Parathyroid adenoma (tissue), 2 donors: Measurements from ENCODE around the gene KCNIP3.

ENCODE experiments used
- H2AFZ ChIP-seq: fragments of 300-600 bp; sonication (generic); one replicate; pipeline ENCODE4 v1.7.0; 2017; ENCODE audit warnings: antibody characterized with exemption, mild to moderate bottlenecking
- H3K27ac ChIP-seq: fragments of 300-600 bp; sonication (generic); one replicate; pipeline ENCODE4 v1.7.0; 2017
- H3K27me3 ChIP-seq: fragments of 300-600 bp; sonication (generic); one replicate; pipeline ENCODE4 v1.7.0; 2017; ENCODE audit warnings: low read length; ENCODE audit not compliant: control insufficient read depth, insufficient read depth
- H3K36me3 ChIP-seq: fragments of 300-600 bp; sonication (generic); one replicate; pipeline ENCODE4 v1.7.0; 2017; ENCODE audit warnings: low read length; ENCODE audit not compliant: control insufficient read depth, insufficient read depth
- H3K4me1 ChIP-seq: fragments of 300-600 bp; sonication (generic); one replicate; pipeline ENCODE4 v1.7.0; 2017; ENCODE audit warnings: control low read depth
- H3K4me2 ChIP-seq: fragments of 300-600 bp; sonication (generic); one replicate; pipeline ENCODE4 v1.7.0; 2017; ENCODE audit warnings: low read length
- H3K4me3 ChIP-seq: fragments of 300-600 bp; sonication (generic); one replicate; pipeline ENCODE4 v1.7.0; 2017; ENCODE audit warnings: low read depth, low read length
- H3K79me2 ChIP-seq: fragments of 300-600 bp; sonication (generic); one replicate; pipeline ENCODE4 v1.7.0; 2017; ENCODE audit warnings: control low read depth
- H3K9ac ChIP-seq: fragments of 300-600 bp; sonication (generic); one replicate; pipeline ENCODE4 v1.7.0; 2017; ENCODE audit warnings: mild to moderate bottlenecking
- H3K9me3 ChIP-seq: fragments of 300-600 bp; sonication (generic); one replicate; pipeline ENCODE4 v1.7.0; 2017; ENCODE audit warnings: low read length; ENCODE audit not compliant: control insufficient read depth
- CTCF ChIP-seq: fragments of 300-600 bp; sonication (generic); IDR thresholded peaks from one replicate; pipeline ENCODE4 v1.7.0; 2017; ENCODE audit warnings: antibody characterized with exemption, mild to moderate bottlenecking
- donor health status: primary hyperparathyroidism.

The KCNIP3 gene

GRCh38 chr2:95271381-95271971 lies 25.7 kb upstream of the KCNIP3 start:
- no peak for TF ChIP-seq CTCF
- H3K4me2 ChIP-seq = no peak overlapping the region
- H3K9me3 ChIP-seq = no peaks in the 10 kb centered on the region
- no peaks in the 10 kb centered on the region for H3K27me3 ChIP-seq
- H3K4me1 ChIP-seq = peaks cover 25% of the 10 kb centered on the region
- no peaks in the 10 kb centered on the region for H3K36me3 ChIP-seq
- no peak overlapping the region for H3K4me3 ChIP-seq
- no peak overlapping the region for H3K27ac ChIP-seq
- H3K79me2 ChIP-seq = peaks cover 19% of the 10 kb centered on the region
- no peak overlapping the region for H2AFZ ChIP-seq
- no peak overlapping the region for H3K9ac ChIP-seq

DNA sequence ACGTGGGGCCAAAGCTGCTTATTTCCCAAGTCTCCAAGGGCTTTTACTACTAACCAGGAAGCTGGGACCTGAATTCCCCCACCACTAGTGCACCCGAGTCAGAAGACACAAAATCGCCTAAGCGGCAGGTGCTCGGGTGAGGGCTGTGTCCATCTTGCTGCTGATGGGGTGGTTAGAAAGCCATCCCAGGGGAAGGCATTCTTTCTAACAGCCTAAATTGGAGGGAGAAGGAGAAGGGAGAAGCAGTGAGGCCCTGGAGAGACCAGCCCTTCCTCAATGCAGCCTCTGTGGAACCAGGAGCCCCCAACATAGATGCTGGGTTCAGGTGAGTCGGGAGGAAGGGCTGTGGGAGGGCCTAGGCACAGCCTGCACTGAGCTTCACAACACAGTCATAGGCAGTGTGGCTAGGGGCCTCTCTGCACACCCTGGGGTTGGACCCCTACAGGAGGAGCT lies 24.8 kb upstream of the KCNIP3 start:
- Histone ChIP-seq H3K27me3 (no peaks in the 10 kb centered on the region), H3K4me1 (peaks cover 33% of the 10 kb centered on the region), H2AFZ (no peak overlapping the region), H3K4me3 (no peak overlapping the region), H3K9ac (no peak overlapping the region), H3K27ac (no peak overlapping the region), H3K79me2 (peaks cover 20% of the 10 kb centered on the region), H3K4me2 (no peak overlapping the region), H3K9me3 (no peaks in the 10 kb centered on the region), H3K36me3 (no peaks in the 10 kb centered on the region)
- no peak for TF ChIP-seq CTCF

GRCh38 chr2:95272781-95273180 lies 24.4 kb upstream of the KCNIP3 start:
- no peaks in the 10 kb centered on the region for H3K27me3 ChIP-seq
- H3K4me3 ChIP-seq = no peak overlapping the region
- TF ChIP-seq CTCF = no peak
- H3K9ac ChIP-seq = no peak overlapping the region
- H3K4me2 ChIP-seq = no peak overlapping the region
- no peaks in the 10 kb centered on the region for H3K36me3 ChIP-seq
- no peak overlapping the region for H2AFZ ChIP-seq
- H3K9me3 ChIP-seq = no peaks in the 10 kb centered on the region
- no peak overlapping the region for H3K27ac ChIP-seq
- peaks cover 20% of the 10 kb centered on the region for H3K79me2 ChIP-seq
- H3K4me1 ChIP-seq = peaks cover 37% of the 10 kb centered on the region

GRCh38 chr2:95273566-95274290 lies 23.4 kb upstream of the KCNIP3 start:
- Histone ChIP-seq H3K4me1 (peaks cover 38% of the 10 kb centered on the region), H3K4me3 (no peak overlapping the region), H3K9ac (peak overlapping the region; percentile 67), H3K9me3 (no peaks in the 10 kb centered on the region), H3K79me2 (peaks cover 20% of the 10 kb centered on the region), H3K4me2 (peak overlapping the region; percentile 71), H3K36me3 (no peaks in the 10 kb centered on the region), H3K27me3 (no peaks in the 10 kb centered on the region), H2AFZ (peak overlapping the region; percentile 74), H3K27ac (peak overlapping the region; percentile 97)
- TF ChIP-seq CTCF = peak; percentile 20
